GM18511 (cell line): Measurements from ENCODE around the gene IL18BP.

Experiments used
- ATAC-seq: cut with Tn5 transposase; IDR thresholded peaks from one replicate; pipeline ENCODE4 v1.9.1; 2021; ENCODE audit warnings: mild to moderate bottlenecking, moderate library complexity; ENCODE audit not compliant: unreplicated experiment

IL18BP gene

GRCh38 chr11:72041364-72042063 lies 42.8 kb downstream of the IL18BP start:
- ATAC-seq, result no peak

- no peak for ATAC-seq
These were observed 43.5 kb downstream of the IL18BP start for GRCh38 chr11:72042064-72042745.

GRCh38 chr11:72045849-72046248 lies 47.1 kb downstream of the IL18BP start:
- ATAC-seq, result no peak

- no peak for ATAC-seq
These were observed 50.2 kb downstream of the IL18BP start for GRCh38 chr11:72048766-72049460.
